Caco-2 (cell line): ENCODE data around the gene GRID1. TPM values are rescaled to one million over a fixed set of nuclear protein-coding genes. Genes with fewer than 3 reads are reported as not detected.

ENCODE experiments used
- BruUV-seq: library from RNA; stranded (reverse); fragments of 400-500 nt; replicated peaks from 2 replicates; lab custom pipeline; 2021; lab: Mats Ljungman, UMichigan
- CTCF ChIA-PET: fragments of 300-600 bp; sonication (Branson Sonifier 250); formaldehyde crosslinking; loops from one replicate; lab custom pipeline; 2022; ENCODE audit warnings: antibody characterized with exemption; lab: Charles Lee
- POLR2A ChIA-PET: fragments of 300-600 bp; sonication (Branson Sonifier 250); formaldehyde crosslinking; loops from one replicate; lab custom pipeline; 2022; ENCODE audit warnings: antibody characterized with exemption; lab: Charles Lee
- DNase-seq, 2 experiments: peaks; one replicate each; pipeline versions ENCODE4 v3.0.0 to v3.0.0-alpha.2; 2020 to 2022
- H3K27me3 ChIP-seq: replicated peaks from 2 replicates; pipeline ENCODE4 v1.6.0; 2011; ENCODE audit warnings: low read length; ENCODE audit not compliant: control insufficient read depth, insufficient read depth
- H3K36me3 ChIP-seq: 2 replicates; pipeline ENCODE4 v1.5.1; 2011; ENCODE audit warnings: low read length; ENCODE audit not compliant: control insufficient read depth, insufficient read depth
- H3K4me1 ChIP-seq: fragments of 250-450 bp; sonication (Bioruptor Pico); 2 replicates; pipeline ENCODE4 v1.5.1; 2020; ENCODE audit warnings: mild to moderate bottlenecking
- H3K4me3 ChIP-seq: 2 replicates; pipeline ENCODE4 v1.5.1; 2011; ENCODE audit warnings: low read depth, mild to moderate bottlenecking, control low read depth, low read length
- H3K9me3 ChIP-seq: fragments of 250-450 bp; sonication (Bioruptor Pico); 2 replicates; pipeline ENCODE4 v1.5.1; 2020; ENCODE audit warnings: mild to moderate bottlenecking, moderate library complexity
- H3K27ac Mint-ChIP-seq: one replicate; pipeline ENCODE4 v1.8.0; 2022; ENCODE audit warnings: mixed read lengths; ENCODE audit not compliant: unreplicated experiment
- H3K27me3 Mint-ChIP-seq: one replicate; pipeline ENCODE4 v1.8.0; 2022; ENCODE audit warnings: mixed read lengths; ENCODE audit not compliant: insufficient read depth, unreplicated experiment
- H3K36me3 Mint-ChIP-seq: one replicate; pipeline ENCODE4 v1.8.0; 2022; ENCODE audit warnings: mild to moderate bottlenecking, mixed read lengths; ENCODE audit not compliant: insufficient read depth, unreplicated experiment
- H3K4me1 Mint-ChIP-seq: one replicate; pipeline ENCODE4 v1.8.0; 2022; ENCODE audit warnings: low read depth, mixed read lengths; ENCODE audit not compliant: unreplicated experiment
- H3K4me3 Mint-ChIP-seq: one replicate; pipeline ENCODE4 v1.8.0; 2022; ENCODE audit warnings: mild to moderate bottlenecking, moderate library complexity, mixed read lengths; ENCODE audit not compliant: unreplicated experiment
- H3K9me3 Mint-ChIP-seq: one replicate; pipeline ENCODE4 v1.8.0; 2022; ENCODE audit warnings: mixed read lengths; ENCODE audit not compliant: unreplicated experiment
- CTCF ChIP-seq, 2 experiments: fragments of 200-600 bp in 1 of 2; IDR thresholded peaks; 1 replicate in 1 of 2; 2 replicates in 1 of 2; pipeline versions ENCODE4 v1.5.1 to v1.8.0; 2011 to 2022; ENCODE audit warnings: antibody characterized with exemption in 1 of 2, control low read depth in 1 of 2, inconsistent platforms in 1 of 2, low read depth in 1 of 2, low read length in 1 of 2, mild to moderate bottlenecking in 1 of 2, moderate library complexity in 1 of 2; ENCODE audit not compliant: insufficient read depth in 1 of 2, severe bottlenecking in 1 of 2, unreplicated experiment in 1 of 2
- intact Hi-C: fragments of 100-400 bp; cut with micrococcal nuclease; formaldehyde crosslinking; loops from one replicate; pipeline ENCODE4 v1.10.0; 2022; ENCODE audit not compliant: unreplicated experiment
- total RNA-seq: library from RNA; stranded (reverse); gene quantifications from 2 replicates; pipeline ENCODE4 v1.2.3, GENCODE V29; 2022

The GRID1 gene
- total RNA-seq, 1 experiment from 2014 or later, result 8.0 TPM

GRCh38 chr10:86295351-86295750 is 71.2 kb downstream of the GRID1 start:
- DNase-seq, result no peak
- Mint-ChIP-seq H3K27ac (no peak overlapping the region), H3K36me3 (no peaks in the 10 kb centered on the region), H3K27me3 (peaks cover 18% of the 10 kb centered on the region), H3K4me1 (no peaks in the 10 kb centered on the region), H3K4me3 (no peak overlapping the region), H3K9me3 (no peaks in the 10 kb centered on the region)
- Histone ChIP-seq H3K4me1 (no peaks in the 10 kb centered on the region), H3K4me3 (no peak overlapping the region), H3K36me3 (no peaks in the 10 kb centered on the region), H3K27me3 (no peaks in the 10 kb centered on the region), H3K9me3 (no peaks in the 10 kb centered on the region)
- ChIA-PET POLR2A (no interaction called here), CTCF (no interaction called here)
- no peak for TF ChIP-seq CTCF (IDR thresholded peaks at IDR 0.05; ENCODE audit: insufficient read depth in 1 of 2, low read depth in 1 of 2, low read length in 1 of 2, severe bottlenecking in 1 of 2, unreplicated experiment in 1 of 2)
- BruUV-seq, result no TSS peak
- intact Hi-C loops, result no loop called here

- Mint-ChIP-seq H3K9me3 (no peaks in the 10 kb centered on the region), H3K27me3 (peaks cover 20% of the 10 kb centered on the region), H3K4me1 (no peaks in the 10 kb centered on the region), H3K36me3 (no peaks in the 10 kb centered on the region), H3K27ac (no peak overlapping the region), H3K4me3 (no peak overlapping the region)
- ChIA-PET POLR2A (no interaction called here), CTCF (no interaction called here)
- TF ChIP-seq CTCF (IDR thresholded peaks at IDR 0.05; ENCODE audit: insufficient read depth in 1 of 2, low read depth in 1 of 2, low read length in 1 of 2, severe bottlenecking in 1 of 2, unreplicated experiment in 1 of 2), result no peak
- no peaks in the 10 kb centered on the region for H3K27me3 ChIP-seq
- no peaks in the 10 kb centered on the region for H3K9me3 ChIP-seq
- H3K4me3 ChIP-seq, result no peak overlapping the region
- intact Hi-C loops, result no loop called here
- H3K36me3 ChIP-seq, result no peaks in the 10 kb centered on the region
- no peak for DNase-seq
- no TSS peak for BruUV-seq
- H3K4me1 ChIP-seq, result no peaks in the 10 kb centered on the region
These were observed 72.0 kb downstream of the GRID1 start for GRCh38 chr10:86294346-86295265.

- H3K27me3 ChIP-seq, result no peaks in the 10 kb centered on the region
- H3K36me3 ChIP-seq, result no peaks in the 10 kb centered on the region
- Mint-ChIP-seq H3K4me3 (no peak overlapping the region), H3K36me3 (no peaks in the 10 kb centered on the region), H3K9me3 (no peaks in the 10 kb centered on the region), H3K4me1 (no peaks in the 10 kb centered on the region), H3K27ac (no peak overlapping the region), H3K27me3 (peaks cover 22% of the 10 kb centered on the region)
- BruUV-seq, result no TSS peak
- ChIA-PET CTCF (no interaction called here), POLR2A (no interaction called here)
- no peaks in the 10 kb centered on the region for H3K9me3 ChIP-seq
- intact Hi-C loops, result no loop called here
- no peak for DNase-seq
- H3K4me1 ChIP-seq, result no peaks in the 10 kb centered on the region
- no peak overlapping the region for H3K4me3 ChIP-seq
- TF ChIP-seq CTCF (IDR thresholded peaks at IDR 0.05; ENCODE audit: insufficient read depth in 1 of 2, low read depth in 1 of 2, low read length in 1 of 2, severe bottlenecking in 1 of 2, unreplicated experiment in 1 of 2), result no peak
These were observed 73.2 kb downstream of the GRID1 start for GRCh38 chr10:86293396-86293791.
